Prostate gland (tissue), 2 donors: ENCODE data around the gene RABGAP1.

Source experiments
- POLR2AphosphoS5 ChIP-seq: sonication (generic); formaldehyde crosslinking; IDR thresholded peaks from one replicate; pipeline ENCODE4 v1.6.1; 2017; ENCODE audit warnings: antibody characterized with exemption
- TF ChIP-seq, protein P1 (sequence below), 4 experiments: fragments of 200-600 bp in 2 of 4; fragments of 450-650 bp in 2 of 4; sonication (generic) in 2 of 4; IDR thresholded peaks; 1 replicate in 3 of 4; 2 replicates in 1 of 4; pipeline ENCODE4 v1.5.1; 2016 to 2019; ENCODE audit warnings: antibody characterized with exemption in 4 of 4, mild to moderate bottlenecking in 2 of 4, moderate library complexity in 2 of 4

DNA sequence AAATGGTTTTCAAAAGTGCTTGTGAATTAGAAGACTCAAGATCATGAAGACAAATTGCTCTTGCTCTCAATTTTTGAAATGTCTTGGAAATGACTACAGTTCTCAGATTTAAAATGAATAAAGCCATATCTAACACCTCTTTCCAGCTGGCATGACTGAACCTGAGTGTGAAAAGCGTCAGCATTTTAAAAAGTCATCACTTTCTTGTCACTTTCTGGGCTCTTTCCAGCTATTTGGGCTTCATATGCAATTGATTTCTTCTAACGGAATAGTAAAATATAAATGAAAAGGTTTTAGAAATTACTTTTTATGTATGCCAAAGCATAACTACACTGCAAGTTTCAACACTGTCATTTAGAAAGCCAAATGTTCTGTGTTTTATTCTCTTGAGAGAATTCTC, 95.0 kb downstream of the RABGAP1 start:
- no peak for TF ChIP-seq POLR2AphosphoS5
- TF ChIP-seq, protein P1, sequence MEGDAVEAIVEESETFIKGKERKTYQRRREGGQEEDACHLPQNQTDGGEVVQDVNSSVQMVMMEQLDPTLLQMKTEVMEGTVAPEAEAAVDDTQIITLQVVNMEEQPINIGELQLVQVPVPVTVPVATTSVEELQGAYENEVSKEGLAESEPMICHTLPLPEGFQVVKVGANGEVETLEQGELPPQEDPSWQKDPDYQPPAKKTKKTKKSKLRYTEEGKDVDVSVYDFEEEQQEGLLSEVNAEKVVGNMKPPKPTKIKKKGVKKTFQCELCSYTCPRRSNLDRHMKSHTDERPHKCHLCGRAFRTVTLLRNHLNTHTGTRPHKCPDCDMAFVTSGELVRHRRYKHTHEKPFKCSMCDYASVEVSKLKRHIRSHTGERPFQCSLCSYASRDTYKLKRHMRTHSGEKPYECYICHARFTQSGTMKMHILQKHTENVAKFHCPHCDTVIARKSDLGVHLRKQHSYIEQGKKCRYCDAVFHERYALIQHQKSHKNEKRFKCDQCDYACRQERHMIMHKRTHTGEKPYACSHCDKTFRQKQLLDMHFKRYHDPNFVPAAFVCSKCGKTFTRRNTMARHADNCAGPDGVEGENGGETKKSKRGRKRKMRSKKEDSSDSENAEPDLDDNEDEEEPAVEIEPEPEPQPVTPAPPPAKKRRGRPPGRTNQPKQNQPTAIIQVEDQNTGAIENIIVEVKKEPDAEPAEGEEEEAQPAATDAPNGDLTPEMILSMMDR (IDR thresholded peaks at IDR 0.05), result no peak
